Measurements from ENCODE around the gene SLC22A15.

Gene SLC22A15

DNA sequence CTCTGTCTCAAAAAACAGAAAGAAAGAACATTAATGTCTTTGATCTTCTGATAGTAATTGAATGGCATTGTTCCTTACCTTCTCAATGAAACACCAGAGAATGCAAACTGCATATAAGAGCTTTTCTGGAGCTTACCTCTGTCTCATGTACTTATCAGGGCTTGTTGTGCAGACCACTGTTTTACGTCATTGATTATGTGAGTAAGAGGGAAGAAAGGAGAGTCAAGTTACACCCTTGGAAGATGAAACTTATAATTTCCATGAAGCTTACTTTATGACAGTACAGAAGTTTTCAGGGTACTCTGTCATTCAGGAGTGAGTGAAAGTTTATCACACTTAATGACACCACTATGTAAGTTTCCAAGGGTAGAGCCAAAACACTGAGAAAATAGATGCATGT lies 85.9 kb downstream of the SLC22A15 start:
- Mint-ChIP-seq H3K27me3 (ENCODE audit: low read depth) (no peaks in the 10 kb centered on the region), H3K36me3 (ENCODE audit: low read depth) (peaks cover 21% of the 10 kb centered on the region), H3K27ac (no peak overlapping the region), H3K4me1 (peaks cover 3% of the 10 kb centered on the region), H3K4me3 (no peak overlapping the region), H3K9me3 (peaks cover 19% of the 10 kb centered on the region)
- TF ChIP-seq, protein P1, sequence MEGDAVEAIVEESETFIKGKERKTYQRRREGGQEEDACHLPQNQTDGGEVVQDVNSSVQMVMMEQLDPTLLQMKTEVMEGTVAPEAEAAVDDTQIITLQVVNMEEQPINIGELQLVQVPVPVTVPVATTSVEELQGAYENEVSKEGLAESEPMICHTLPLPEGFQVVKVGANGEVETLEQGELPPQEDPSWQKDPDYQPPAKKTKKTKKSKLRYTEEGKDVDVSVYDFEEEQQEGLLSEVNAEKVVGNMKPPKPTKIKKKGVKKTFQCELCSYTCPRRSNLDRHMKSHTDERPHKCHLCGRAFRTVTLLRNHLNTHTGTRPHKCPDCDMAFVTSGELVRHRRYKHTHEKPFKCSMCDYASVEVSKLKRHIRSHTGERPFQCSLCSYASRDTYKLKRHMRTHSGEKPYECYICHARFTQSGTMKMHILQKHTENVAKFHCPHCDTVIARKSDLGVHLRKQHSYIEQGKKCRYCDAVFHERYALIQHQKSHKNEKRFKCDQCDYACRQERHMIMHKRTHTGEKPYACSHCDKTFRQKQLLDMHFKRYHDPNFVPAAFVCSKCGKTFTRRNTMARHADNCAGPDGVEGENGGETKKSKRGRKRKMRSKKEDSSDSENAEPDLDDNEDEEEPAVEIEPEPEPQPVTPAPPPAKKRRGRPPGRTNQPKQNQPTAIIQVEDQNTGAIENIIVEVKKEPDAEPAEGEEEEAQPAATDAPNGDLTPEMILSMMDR (IDR thresholded peaks at IDR 0.05; ENCODE audit: unreplicated experiment in 3 of 3): no peak

DNA sequence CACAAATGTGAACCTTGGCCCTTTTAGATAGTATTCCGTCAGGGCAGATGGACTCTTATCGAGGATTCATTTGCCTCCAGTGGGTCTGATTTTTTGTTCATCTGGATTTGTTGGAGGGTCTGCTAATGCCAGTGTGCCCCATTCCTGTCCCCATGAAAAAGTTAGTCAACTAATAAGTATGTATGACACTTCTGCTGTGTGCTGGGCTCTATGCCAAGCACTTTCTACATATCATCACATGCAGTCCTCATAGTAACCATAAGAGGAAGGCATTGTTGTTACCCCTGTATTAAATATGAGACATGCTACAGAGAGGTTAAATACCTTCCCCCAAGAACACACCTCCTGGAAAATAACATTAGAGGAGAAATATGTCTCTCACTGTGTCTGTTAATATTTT lies 88.3 kb downstream of the SLC22A15 start:
- Mint-ChIP-seq H3K27me3 (ENCODE audit: low read depth) (no peaks in the 10 kb centered on the region), H3K9me3 (peaks cover 2% of the 10 kb centered on the region), H3K4me3 (no peak overlapping the region), H3K27ac (no peak overlapping the region), H3K36me3 (ENCODE audit: low read depth) (peaks cover 34% of the 10 kb centered on the region), H3K4me1 (peaks cover 10% of the 10 kb centered on the region)
- TF ChIP-seq, protein P1 (IDR thresholded peaks at IDR 0.05; ENCODE audit: unreplicated experiment in 3 of 3): no peak

DNA sequence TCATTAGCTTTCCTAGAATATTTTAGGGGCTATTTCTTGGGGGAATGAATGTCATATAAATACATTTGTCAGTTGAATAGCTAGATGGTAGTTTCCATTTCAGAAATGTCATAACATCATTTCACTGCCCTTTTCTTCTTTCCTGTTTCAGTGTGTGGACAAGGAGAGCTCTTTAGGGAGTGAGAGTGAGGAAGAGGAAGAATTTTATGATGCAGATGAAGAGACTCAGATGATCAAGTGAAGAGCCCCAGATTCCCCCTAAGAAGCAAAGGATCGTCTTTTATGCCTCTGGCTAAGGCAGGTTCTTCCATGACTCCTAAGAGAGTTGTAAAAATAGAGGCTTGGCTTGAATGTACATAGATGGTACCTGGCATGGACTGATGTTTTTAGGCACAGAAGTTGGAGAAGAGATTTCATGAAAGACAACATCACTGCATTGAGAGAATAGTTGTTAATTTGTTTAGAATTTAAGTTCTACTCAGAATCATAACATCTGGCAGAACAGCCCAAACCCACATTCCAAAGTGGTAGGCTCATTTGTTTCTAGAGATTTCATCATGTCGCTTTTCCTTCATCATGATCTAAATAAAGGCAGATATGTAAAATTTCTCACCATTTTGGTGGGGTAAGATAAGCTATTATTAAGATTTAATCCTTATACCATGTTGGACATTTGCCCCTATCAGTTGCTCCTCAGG lies 90.7 kb downstream of the SLC22A15 start:
- Mint-ChIP-seq H3K27ac (no peak overlapping the region), H3K36me3 (ENCODE audit: low read depth) (peaks cover 34% of the 10 kb centered on the region), H3K4me3 (no peak overlapping the region), H3K9me3 (no peaks in the 10 kb centered on the region), H3K27me3 (ENCODE audit: low read depth) (no peaks in the 10 kb centered on the region), H3K4me1 (peaks cover 10% of the 10 kb centered on the region)
- TF ChIP-seq, protein P1 (IDR thresholded peaks at IDR 0.05; ENCODE audit: unreplicated experiment in 3 of 3): no peak

DNA sequence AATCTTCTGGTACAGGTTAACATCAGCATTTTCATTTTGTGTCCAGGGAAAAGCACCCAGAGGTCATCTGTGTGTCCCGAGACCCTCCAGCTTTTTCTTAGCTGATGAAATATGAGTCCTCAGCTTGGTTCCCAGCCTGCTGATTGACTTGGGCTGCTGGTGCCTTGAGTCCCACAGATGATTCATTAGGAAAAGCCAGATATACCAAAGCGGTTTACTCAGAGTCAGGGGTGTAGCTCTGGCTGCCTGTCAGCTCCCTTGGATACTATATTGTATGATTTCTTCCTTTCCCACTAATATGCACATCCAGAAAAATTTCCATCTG lies 91.2 kb downstream of the SLC22A15 start:
- H3K9me3 Mint-ChIP-seq: no peaks in the 10 kb centered on the region
- H3K27me3 Mint-ChIP-seq (ENCODE audit: low read depth): no peaks in the 10 kb centered on the region
- H3K4me3 Mint-ChIP-seq: no peak overlapping the region
- H3K27ac Mint-ChIP-seq: no peak overlapping the region
- TF ChIP-seq, protein P1 (IDR thresholded peaks at IDR 0.05; ENCODE audit: unreplicated experiment in 3 of 3): no peak
- peaks cover 34% of the 10 kb centered on the region for H3K36me3 Mint-ChIP-seq (ENCODE audit: low read depth)
- H3K4me1 Mint-ChIP-seq: peaks cover 10% of the 10 kb centered on the region

DNA sequence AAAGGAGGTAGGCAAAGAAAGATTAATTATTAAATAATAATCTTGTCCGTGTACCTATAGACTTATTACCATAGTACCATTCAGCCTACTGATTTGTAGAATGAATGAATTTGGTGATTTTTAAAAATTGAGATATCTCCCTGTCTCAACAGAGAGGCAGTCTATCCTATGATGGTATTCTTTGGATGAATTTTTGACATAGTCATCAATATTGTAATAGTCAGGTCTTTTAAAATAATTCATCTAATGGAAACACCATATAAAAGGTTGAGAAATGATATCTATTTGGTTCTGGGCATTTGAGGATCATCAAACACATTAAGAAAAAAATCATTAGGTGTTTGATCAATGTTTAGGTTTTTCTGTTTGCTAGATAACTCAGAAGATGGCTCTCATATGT lies 99.3 kb downstream of the SLC22A15 start:
- Mint-ChIP-seq H3K36me3 (ENCODE audit: low read depth) (no peaks in the 10 kb centered on the region), H3K4me1 (no peaks in the 10 kb centered on the region), H3K27ac (no peak overlapping the region), H3K9me3 (no peaks in the 10 kb centered on the region), H3K4me3 (no peak overlapping the region), H3K27me3 (ENCODE audit: low read depth) (no peaks in the 10 kb centered on the region)
- TF ChIP-seq, protein P1 (IDR thresholded peaks at IDR 0.05; ENCODE audit: unreplicated experiment in 3 of 3): no peak

DNA sequence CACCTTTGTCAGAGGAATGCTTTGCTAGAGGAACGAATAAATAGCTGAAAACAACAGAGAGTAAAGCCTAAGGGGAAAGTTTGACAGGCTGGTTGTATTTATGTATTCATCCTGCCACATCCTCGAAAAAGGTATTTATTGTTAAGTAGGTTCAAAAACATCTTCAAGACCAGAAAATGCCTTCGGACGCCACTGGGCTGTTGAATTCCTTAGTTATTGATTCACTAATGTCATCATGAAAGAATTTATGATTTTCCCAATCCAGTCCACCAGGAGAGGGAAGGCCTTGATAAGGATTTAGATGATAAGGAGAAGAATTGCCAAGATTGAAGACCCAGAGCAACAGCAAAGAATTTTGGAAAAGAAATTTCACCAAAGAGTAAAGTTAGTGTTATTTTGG lies 99.7 kb downstream of the SLC22A15 start:
- no peaks in the 10 kb centered on the region for H3K4me1 Mint-ChIP-seq
- no peak overlapping the region for H3K27ac Mint-ChIP-seq
- no peaks in the 10 kb centered on the region for H3K9me3 Mint-ChIP-seq

More for the DNA sequence above, 99.7 kb downstream of the SLC22A15 start:
- TF ChIP-seq, protein P1 (IDR thresholded peaks at IDR 0.05; ENCODE audit: unreplicated experiment in 3 of 3): no peak
- no peak overlapping the region for H3K4me3 Mint-ChIP-seq
- no peaks in the 10 kb centered on the region for H3K27me3 Mint-ChIP-seq (ENCODE audit: low read depth)
- H3K36me3 Mint-ChIP-seq (ENCODE audit: low read depth): no peaks in the 10 kb centered on the region
